DLD1 (cell line): ENCODE results near the gene DDX5.

Experiments
- in situ Hi-C: cut with HindIII; loops from 2 replicates; pipeline ENCODE4 v1.10.0; 2017; ENCODE audit warnings: low sequenced_read_pairs

DDX5 gene

GRCh38 chr17:64509179-64509578 lies 3.1 kb upstream of the DDX5 start:
- in situ Hi-C loops, result no loop called here

GRCh38 chr17:64508683-64509082 lies 2.6 kb upstream of the DDX5 start:
- in situ Hi-C loops, result no loop called here

DNA sequence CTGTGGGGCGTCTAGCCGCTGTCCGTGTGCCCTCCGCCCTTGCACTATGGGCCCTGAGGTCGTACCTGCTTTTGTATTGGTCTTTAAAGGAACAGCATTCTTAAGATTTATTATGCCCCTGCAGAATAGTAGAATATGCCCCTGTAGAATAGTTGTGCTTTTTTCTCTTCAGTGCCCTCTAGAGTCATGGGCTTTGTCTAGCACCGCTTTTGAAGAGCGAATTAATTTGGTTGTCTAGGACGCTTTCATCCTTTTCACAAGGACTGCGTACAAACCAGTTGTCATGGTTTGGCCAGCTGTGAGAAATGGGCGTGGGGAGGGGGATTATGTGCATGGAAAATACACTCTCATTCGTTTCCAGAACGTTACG lies 1.3 kb upstream of the DDX5 start:
- in situ Hi-C loops, result no loop called here

GRCh38 chr17:64506576-64507412 lies 705 bp upstream of the DDX5 start, which contains the start of gene CEP95:
TSS of gene CEP95 (plus strand) at chr17:64506977. CDS start at chr17:64507098, 121 bp downstream.
- in situ Hi-C loops, result no loop called here

GRCh38 chr17:64505340-64506200 lies 519 bp downstream of the DDX5 start:
- in situ Hi-C loops, result no loop called here

- in situ Hi-C loops, result no loop called here
These were observed 1.2 kb downstream of the DDX5 start for GRCh38 chr17:64504769-64505339.

DNA sequence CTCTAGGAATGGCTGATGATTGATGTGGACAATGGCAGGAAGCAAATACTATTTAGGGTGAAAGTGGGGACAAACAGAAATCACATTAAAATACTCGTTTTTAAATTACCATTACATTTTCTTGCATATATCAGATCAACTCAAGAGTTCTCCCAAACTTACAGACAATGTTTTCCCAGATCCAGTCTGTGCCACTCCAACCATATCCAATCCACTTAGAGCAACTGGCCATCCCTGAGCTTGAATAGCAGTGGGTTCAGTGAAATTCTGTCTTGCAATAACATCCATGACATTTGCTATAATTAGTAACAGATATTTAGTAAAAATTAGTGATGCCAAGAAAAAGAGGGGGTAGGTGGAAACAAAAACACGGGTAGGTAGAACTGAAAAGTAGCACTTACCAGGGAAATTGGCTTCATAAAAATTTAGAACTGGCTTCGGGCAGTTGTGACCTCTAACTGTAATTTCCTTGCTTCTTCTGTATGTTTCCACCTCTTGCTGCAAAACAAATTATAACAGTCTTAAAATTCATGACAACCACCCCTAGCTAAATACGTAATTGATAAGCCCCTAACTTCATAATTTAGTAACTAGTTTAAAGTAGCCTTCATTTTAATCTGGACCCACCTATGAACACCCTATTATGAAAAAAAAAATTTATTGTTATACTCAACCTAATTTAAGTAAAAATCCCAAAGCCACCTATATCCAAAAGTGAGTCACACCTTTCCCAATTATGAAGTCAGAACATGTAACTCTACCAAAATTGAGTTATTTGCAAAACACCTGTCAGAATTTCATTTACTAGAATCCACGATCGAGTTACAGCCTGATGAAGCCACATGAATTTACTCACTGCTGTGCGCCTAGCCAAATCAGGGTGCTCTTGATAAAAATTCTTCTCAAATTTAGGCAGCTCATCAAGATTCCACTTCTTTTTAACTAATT lies 2.0 kb downstream of the DDX5 start:
- in situ Hi-C loops, result no loop called here

- in situ Hi-C loops, result no loop called here
These were observed 2.7 kb downstream of the DDX5 start for GRCh38 chr17:64503341-64503740.

GRCh38 chr17:64502809-64503208 lies 3.3 kb downstream of the DDX5 start:
- in situ Hi-C loops, result no loop called here

DNA sequence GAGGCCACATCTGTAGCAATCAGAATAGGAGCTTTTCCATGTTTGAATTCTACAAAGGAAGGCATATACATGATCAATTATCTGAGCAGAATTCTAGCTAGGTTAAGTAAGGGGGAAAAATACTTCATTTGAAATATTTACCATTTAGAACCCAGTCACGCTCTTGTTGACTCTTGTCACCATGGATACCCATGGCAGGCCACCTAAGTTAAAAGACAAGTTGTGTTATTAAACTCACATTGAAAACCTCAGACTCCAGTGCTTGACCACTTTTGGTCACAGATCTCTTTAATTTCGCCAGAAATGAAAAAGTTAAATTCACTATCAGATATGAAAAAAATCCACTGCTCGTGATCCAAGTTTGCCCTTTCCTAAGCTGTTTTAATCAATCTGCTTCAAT lies 4.1 kb downstream of the DDX5 start:
- in situ Hi-C loops, result no loop called here

- in situ Hi-C loops, result no loop called here
These were observed 5.0 kb downstream of the DDX5 start for GRCh38 chr17:64500862-64501765.

DNA sequence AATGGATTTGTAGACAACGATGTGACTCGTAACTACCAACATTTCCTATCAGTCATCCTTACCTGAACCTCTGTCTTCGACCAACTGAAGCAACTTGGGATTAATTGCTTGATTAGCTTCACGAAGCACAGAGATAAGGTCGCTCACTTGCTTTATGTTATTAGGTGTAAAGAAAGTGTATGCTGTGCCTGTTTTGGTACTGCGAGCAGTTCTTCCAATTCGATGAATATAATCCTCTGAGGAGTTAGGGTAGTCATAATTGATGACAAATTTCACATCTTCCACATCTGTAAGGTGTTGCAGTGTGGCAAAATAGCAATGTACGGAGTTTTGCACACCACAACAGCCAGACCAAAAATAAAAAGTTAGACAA lies 5.6 kb downstream of the DDX5 start:
- in situ Hi-C loops, result no loop called here

DNA sequence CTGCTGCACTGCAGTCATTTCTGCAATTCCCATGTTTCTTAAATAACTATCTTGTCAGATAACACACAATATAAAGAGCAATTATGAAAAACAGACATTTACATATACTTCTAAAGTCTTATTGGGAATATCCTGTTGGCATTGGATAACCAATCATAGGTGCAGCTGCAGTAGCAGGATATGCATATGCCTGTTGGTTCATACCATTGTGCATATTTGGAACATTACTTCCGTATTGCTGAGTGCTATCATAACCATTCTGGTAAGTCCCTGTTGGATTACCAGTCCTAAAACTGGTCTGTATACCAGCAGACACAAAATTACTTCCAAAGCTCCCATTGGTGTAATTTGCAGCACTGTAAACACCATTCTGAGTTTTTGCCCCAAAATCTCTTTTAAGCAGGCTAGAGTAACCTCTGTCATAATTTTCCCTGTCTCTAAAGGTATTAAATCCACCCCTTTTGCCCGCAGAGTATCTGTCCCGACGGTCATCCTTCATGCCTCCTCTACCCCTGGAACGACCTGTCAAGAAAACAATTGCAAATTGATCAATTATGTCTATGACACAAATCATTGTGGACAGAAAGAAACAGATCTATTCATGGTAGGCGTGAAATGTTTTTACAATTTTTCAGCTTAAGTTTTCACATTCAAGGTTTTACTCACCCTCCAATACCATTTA lies 6.1 kb downstream of the DDX5 start:
- in situ Hi-C loops, result loop anchor here (10.0 kb wide), 1 partner anchor 195 kb away; no protein-coding TSS in a partner anchor

DNA sequence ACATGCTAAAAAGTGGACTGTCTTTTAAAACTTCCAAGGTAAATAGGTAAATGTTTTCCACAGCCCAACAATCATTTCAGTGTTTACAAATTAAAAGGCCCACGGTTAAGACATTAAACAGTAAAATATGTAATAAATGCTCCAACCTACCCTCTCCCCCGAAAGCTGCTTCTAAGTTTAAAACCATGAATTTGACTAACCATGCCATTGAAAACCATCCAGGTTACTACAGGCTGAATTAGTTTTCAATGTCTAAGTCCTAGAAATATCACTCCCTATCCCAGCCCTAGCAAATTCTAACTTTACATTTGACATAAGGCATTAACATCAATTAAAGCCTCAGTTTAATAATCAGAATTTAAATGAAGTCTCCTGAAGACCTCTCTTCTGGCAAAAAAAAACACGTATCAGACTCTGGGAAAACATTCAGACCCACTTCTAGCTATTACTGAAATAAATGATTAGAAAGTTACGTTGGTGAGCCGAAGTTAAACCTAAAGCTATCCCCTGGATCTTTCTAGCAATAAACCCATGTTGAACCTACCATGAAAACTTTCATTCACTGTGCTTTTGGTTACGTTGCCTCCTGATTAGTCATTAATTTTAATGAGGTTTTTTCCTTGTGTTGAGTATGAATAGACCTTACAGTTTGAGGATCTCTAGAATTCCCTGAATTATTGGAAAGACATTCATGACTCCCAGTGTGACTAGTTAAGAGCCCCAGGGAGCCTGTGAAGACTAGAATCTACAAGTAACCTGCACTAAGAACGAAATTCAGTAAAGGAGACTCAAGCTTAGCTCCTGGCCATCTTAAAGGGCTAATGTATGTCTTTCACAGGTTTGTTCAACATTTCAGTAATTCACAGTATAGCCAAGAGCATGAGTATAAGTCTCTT lies 7.5 kb downstream of the DDX5 start:
- in situ Hi-C loops, result loop anchor here (10.0 kb wide), 1 partner anchor 194 kb away; no protein-coding TSS in a partner anchor

- in situ Hi-C loops, result loop anchor here (10.0 kb wide), 1 partner anchor 193 kb away; no protein-coding TSS in a partner anchor
These were observed 8.5 kb downstream of the DDX5 start for GRCh38 chr17:64497565-64498035.

DNA sequence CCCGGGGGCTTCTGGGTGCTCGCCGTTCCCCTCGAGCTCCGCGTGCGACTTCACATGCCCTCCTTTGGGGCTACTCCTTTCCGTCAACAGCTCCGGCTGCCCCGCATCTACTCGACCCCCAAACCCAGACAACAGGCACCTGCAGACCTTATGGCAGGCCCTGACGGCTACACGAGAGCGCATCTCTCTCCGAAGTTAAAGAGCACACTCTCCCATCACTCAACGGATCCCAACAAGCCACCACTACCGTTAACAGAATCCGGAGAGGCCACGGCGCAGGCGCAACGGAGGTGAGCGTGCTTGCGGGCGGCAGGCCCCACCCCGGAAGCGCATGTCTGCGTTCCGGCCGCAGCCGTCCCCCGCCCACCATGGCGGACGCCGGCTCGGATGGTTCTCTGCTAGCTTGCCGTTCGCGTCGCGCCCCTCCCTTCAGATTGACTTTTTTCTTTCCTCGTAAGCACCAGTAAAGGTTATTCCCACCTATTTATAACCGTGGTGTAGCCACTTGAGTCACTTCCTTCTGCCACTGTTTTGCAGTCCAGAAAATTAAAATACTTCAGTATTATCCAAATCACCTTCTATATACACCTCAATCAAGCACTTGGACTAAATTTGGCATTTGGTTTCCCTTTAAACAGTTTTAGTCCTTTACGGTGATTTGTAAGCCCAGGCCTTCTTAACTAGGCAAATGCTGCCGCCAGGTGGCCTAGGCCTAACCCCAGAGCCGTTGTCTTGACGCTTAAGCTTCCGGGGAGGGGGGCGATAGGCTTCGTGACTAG lies 9.1 kb downstream of the DDX5 start, which contains the start of gene POLG2:
Gene POLG2 (minus strand): TSS at position 269 of the 779 bp plus-strand sequence. CDS start 86 bp downstream, at position 183.
- in situ Hi-C loops, result loop anchor here (10.0 kb wide), 1 partner anchor 192 kb away; no protein-coding TSS in a partner anchor
